NT2/D1 (cell line): Measurements from ENCODE around the gene P3H1.

Experiments
- SUZ12 ChIP-seq: IDR thresholded peaks from 2 replicates; pipeline ENCODE4 v1.6.1; 2011; ENCODE audit not compliant: insufficient read length, insufficient read depth; ENCODE audit errors: extremely low read depth
- YY1 ChIP-seq: IDR thresholded peaks from 2 replicates; pipeline ENCODE4 v1.6.1; 2011; ENCODE audit not compliant: insufficient read length, insufficient read depth

GRCh38 chr1:42756956-42757891, 9.6 kb downstream of the P3H1 start:
- no peak for TF ChIP-seq YY1
- TF ChIP-seq SUZ12, result no peak
